Measurements from ENCODE around the gene EEF1G.

DNA sequence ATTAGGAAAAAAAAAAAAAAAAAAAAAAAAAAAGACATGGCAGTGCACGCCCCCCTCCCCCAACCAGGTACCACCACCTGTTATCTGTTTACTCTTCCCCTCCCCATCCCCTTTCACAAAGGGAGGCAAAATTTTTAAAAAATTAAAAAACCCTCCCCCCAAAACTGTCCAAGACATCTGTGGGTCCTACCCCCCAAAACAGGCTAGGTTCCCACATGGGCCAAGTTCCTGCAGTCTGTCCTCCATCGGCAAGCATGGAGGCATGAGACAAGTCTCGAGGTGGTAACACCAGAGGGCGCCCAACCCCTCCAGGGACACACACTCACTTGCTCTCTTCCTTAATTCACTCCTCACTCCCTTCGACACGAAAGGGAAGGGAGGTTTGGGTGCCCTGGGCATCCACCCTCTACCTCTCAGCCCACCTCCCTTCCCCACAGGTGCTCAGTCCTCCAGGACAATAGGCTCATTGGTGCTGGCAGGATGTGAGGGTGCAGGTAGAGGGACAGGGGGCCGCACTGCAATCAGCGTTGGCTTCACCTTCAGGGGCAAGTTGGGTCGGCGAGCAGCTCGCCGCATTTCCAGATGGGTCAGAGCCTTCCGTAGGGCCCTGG, 19.8 kb upstream of the EEF1G start:
- TF ChIP-seq, protein P1, sequence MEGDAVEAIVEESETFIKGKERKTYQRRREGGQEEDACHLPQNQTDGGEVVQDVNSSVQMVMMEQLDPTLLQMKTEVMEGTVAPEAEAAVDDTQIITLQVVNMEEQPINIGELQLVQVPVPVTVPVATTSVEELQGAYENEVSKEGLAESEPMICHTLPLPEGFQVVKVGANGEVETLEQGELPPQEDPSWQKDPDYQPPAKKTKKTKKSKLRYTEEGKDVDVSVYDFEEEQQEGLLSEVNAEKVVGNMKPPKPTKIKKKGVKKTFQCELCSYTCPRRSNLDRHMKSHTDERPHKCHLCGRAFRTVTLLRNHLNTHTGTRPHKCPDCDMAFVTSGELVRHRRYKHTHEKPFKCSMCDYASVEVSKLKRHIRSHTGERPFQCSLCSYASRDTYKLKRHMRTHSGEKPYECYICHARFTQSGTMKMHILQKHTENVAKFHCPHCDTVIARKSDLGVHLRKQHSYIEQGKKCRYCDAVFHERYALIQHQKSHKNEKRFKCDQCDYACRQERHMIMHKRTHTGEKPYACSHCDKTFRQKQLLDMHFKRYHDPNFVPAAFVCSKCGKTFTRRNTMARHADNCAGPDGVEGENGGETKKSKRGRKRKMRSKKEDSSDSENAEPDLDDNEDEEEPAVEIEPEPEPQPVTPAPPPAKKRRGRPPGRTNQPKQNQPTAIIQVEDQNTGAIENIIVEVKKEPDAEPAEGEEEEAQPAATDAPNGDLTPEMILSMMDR (conservative IDR thresholded peaks at IDR 0.05; ENCODE audit: low read length) = peak; percentile 83
- no peak for TF ChIP-seq EZH2phosphoT487 (IDR thresholded peaks at IDR 0.05; ENCODE audit: borderline replicate concordance, low read depth, low read length)

All from OCI-LY7 (cell line).